A673 (cell line): Measurements from ENCODE around the gene EDEM3.

Source experiments
- CTCF ChIP-seq: fragments of 300-800, 200-600 bp; sonication (generic); conservative IDR thresholded peaks from 2 replicates; pipeline ENCODE4 v1.5.1; 2017; ENCODE audit warnings: low read depth, mild to moderate bottlenecking, antibody characterized with exemption, low read length, moderate library complexity, mixed read lengths
- EZH2 ChIP-seq: fragments of 200-600 bp; sonication (generic); IDR thresholded peaks from 2 replicates; pipeline ENCODE4 v1.6.1; 2017; ENCODE audit warnings: borderline replicate concordance, low read depth, mild to moderate bottlenecking, mixed read lengths, antibody characterized with exemption, low read length; ENCODE audit not compliant: poor library complexity, severe bottlenecking

- TF ChIP-seq CTCF: no peak
- TF ChIP-seq EZH2: no peak
Observed at GRCh38 chr1:184716158-184716557, 38.5 kb downstream of the EDEM3 start.
